Measurements from ENCODE around the gene NAB1.

Gene NAB1

GRCh38 chr2:190615555-190616200, 33.2 kb upstream of the NAB1 start:
- no peak overlapping the region for H3K4me3 ChIP-seq (replicated peaks in 1 of 2; ENCODE audit: low read depth in 2 of 2, low read length in 2 of 2)
- no peak for TF ChIP-seq CTCF (IDR thresholded peaks at IDR 0.05; ENCODE audit: low read depth, low read length)
- DNase-seq (ENCODE audit: low read depth in 2 of 2), result no peak

- H3K4me3 ChIP-seq (replicated peaks in 1 of 2; ENCODE audit: low read depth in 2 of 2, low read length in 2 of 2), result no peak overlapping the region
- DNase-seq (ENCODE audit: low read depth in 2 of 2), result no peak
- TF ChIP-seq CTCF (IDR thresholded peaks at IDR 0.05; ENCODE audit: low read depth, low read length), result no peak
Measured at GRCh38 chr2:190618030-190618429, 30.9 kb upstream of the NAB1 start.

GRCh38 chr2:190625691-190626090, 23.2 kb upstream of the NAB1 start:
- H3K4me3 ChIP-seq (replicated peaks in 1 of 2; ENCODE audit: low read depth in 2 of 2, low read length in 2 of 2), result no peak overlapping the region
- TF ChIP-seq CTCF (IDR thresholded peaks at IDR 0.05; ENCODE audit: low read depth, low read length), result no peak
- no peak for DNase-seq (ENCODE audit: low read depth in 2 of 2)

GRCh38 chr2:190626641-190627210, 22.2 kb upstream of the NAB1 start:
- peak in 1 of 2 donors; percentile 27 for DNase-seq (ENCODE audit: low read depth in 2 of 2)
- no peak overlapping the region for H3K4me3 ChIP-seq (replicated peaks in 1 of 2; ENCODE audit: low read depth in 2 of 2, low read length in 2 of 2)
- TF ChIP-seq CTCF (IDR thresholded peaks at IDR 0.05; ENCODE audit: low read depth, low read length), result no peak

- peak; percentile 45 to 50 for DNase-seq (ENCODE audit: low read depth in 2 of 2)
- peak overlapping the region; percentile 29 to 45 for H3K4me3 ChIP-seq (replicated peaks in 1 of 2; ENCODE audit: low read depth in 2 of 2, low read length in 2 of 2)
- TF ChIP-seq CTCF (IDR thresholded peaks at IDR 0.05; ENCODE audit: low read depth, low read length), result no peak
Measured at GRCh38 chr2:190627448-190628412, 21.2 kb upstream of the NAB1 start.

- no peak for TF ChIP-seq CTCF (IDR thresholded peaks at IDR 0.05; ENCODE audit: low read depth, low read length)
- peak; percentile 36 to 55 for DNase-seq (ENCODE audit: low read depth in 2 of 2)
- H3K4me3 ChIP-seq (replicated peaks in 1 of 2; ENCODE audit: low read depth in 2 of 2, low read length in 2 of 2), result no peak overlapping the region
Measured at GRCh38 chr2:190628591-190629319, 20.1 kb upstream of the NAB1 start.
